SK-N-SH (cell line): ENCODE results near the gene TRAPPC8. TPM values are rescaled to one million over a fixed set of nuclear protein-coding genes. Genes with fewer than 3 reads are reported as not detected.

Experiments used
- CTCF ChIA-PET: fragments of 300-600, 350-600 bp; formaldehyde crosslinking; extraction: SDS; loops from one replicate; lab custom pipeline; 2021; lab: Yijun Ruan, JAX
- POLR2A ChIA-PET: fragments of 350-600 bp; sonication (Branson Sonifier 250); formaldehyde crosslinking; extraction: SDS; loops from one replicate; lab custom pipeline; 2020; ENCODE audit warnings: antibody characterized with exemption, inconsistent platforms; lab: Yijun Ruan, JAX
- DNase-seq: peaks from one replicate; pipeline ENCODE4 v3.0.0; 2012
- H2AFZ ChIP-seq: fragments of 200-600 bp; sonication (generic); 2 replicates; pipeline ENCODE4 v1.8.1; 2016; ENCODE audit warnings: antibody characterized with exemption, mild to moderate bottlenecking, low read depth
- H3F3A ChIP-seq: fragments of 200-600 bp; sonication (generic); replicated peaks from 2 replicates; pipeline ENCODE3; 2016; ENCODE audit warnings: antibody characterized with exemption, mild to moderate bottlenecking; ENCODE audit not compliant: insufficient read depth
- H3K27ac ChIP-seq, 2 experiments: fragments of 200-500 bp in 1 of 2; fragments of 200-600 bp in 1 of 2; sonication (Bioruptor generic) in 1 of 2; sonication (generic), shearing (Covaris generic) in 1 of 2; 2 replicates each; pipeline versions ENCODE4 v1.5.1 to v1.6.1; 2014 to 2016; ENCODE audit warnings: low read depth in 2 of 2, inconsistent platforms in 1 of 2, low read length in 1 of 2, mild to moderate bottlenecking in 1 of 2, mixed read lengths in 1 of 2
- H3K27me3 ChIP-seq: fragments of 200-600 bp; sonication (generic), shearing (Covaris generic); 2 replicates; pipeline ENCODE4 v1.6.1; 2016; ENCODE audit warnings: mixed run types; ENCODE audit not compliant: insufficient read depth
- H3K36me3 ChIP-seq, 2 experiments: fragments of 200-500 bp in 1 of 2; fragments of 200-600 bp in 1 of 2; sonication (Bioruptor generic) in 1 of 2; sonication (generic) in 1 of 2; replicated peaks in 1 of 2; 2 replicates each; pipeline versions ENCODE3 to v1.5.1; 2014 to 2016; ENCODE audit warnings: low read length in 1 of 2, mild to moderate bottlenecking in 1 of 2; ENCODE audit not compliant: insufficient read depth in 2 of 2, control insufficient read depth in 1 of 2
- H3K4me1 ChIP-seq, 2 experiments: fragments of 200-500 bp in 1 of 2; fragments of 200-600 bp in 1 of 2; sonication (Bioruptor generic) in 1 of 2; sonication (generic), shearing (Covaris generic) in 1 of 2; 2 replicates each; pipeline versions ENCODE4 v1.5.1 to v1.6.1; 2014 to 2016; ENCODE audit warnings: low read depth in 1 of 2, low read length in 1 of 2, mixed run types in 1 of 2; ENCODE audit not compliant: insufficient read depth in 2 of 2, control insufficient read depth in 1 of 2
- H3K4me2 ChIP-seq: fragments of 200-600 bp; sonication (generic), shearing (Covaris generic); 2 replicates; pipeline ENCODE4 v1.6.1; 2017; ENCODE audit warnings: mixed run types
- H3K4me3 ChIP-seq, 2 experiments: fragments of 200-500 bp in 1 of 2; fragments of 200-600 bp in 1 of 2; sonication (Bioruptor generic) in 1 of 2; sonication (generic), shearing (Covaris generic) in 1 of 2; 2 replicates each; pipeline versions ENCODE4 v1.5.1 to v1.8.1; 2014 to 2016; ENCODE audit warnings: low read depth in 2 of 2, inconsistent platforms in 1 of 2, low read length in 1 of 2, mild to moderate bottlenecking in 1 of 2, mixed read lengths in 1 of 2, moderate library complexity in 1 of 2
- H3K79me2 ChIP-seq: fragments of 200-600 bp; sonication (generic); 2 replicates; pipeline ENCODE4 v1.8.1; 2017; ENCODE audit warnings: mild to moderate bottlenecking; ENCODE audit not compliant: insufficient read depth
- H3K9ac ChIP-seq: fragments of 200-600 bp; sonication (generic); 2 replicates; pipeline ENCODE4 v1.6.1; 2017; ENCODE audit warnings: mixed run types
- H3K9me2 ChIP-seq: fragments of 200-600 bp; sonication (generic); 2 replicates; pipeline ENCODE4 v1.6.1; 2017; ENCODE audit warnings: mixed run types
- H3K9me3 ChIP-seq: fragments of 200-600 bp; sonication (generic); 2 replicates; pipeline ENCODE4 v1.6.1; 2017; ENCODE audit warnings: mixed run types, mild to moderate bottlenecking, moderate library complexity
- H4K20me1 ChIP-seq: fragments of 200-600 bp; sonication (generic); 2 replicates; pipeline ENCODE4 v1.6.1; 2017; ENCODE audit warnings: mild to moderate bottlenecking, mixed run types; ENCODE audit not compliant: insufficient read depth
- CHD2 ChIP-seq: fragments of 150-350 bp; IDR thresholded peaks from 2 replicates; pipeline ENCODE4 v1.6.1; 2018; ENCODE audit warnings: low read length; ENCODE audit not compliant: partially characterized antibody
- ELF1 ChIP-seq: IDR thresholded peaks from 2 replicates; pipeline ENCODE4 v1.4.0; 2012
- EP300 ChIP-seq, 2 experiments: IDR thresholded peaks; 2 replicates each; pipeline versions ENCODE4 v1.4.0 to v1.6.1; 2012; ENCODE audit warnings: borderline replicate concordance in 1 of 2, low read depth in 1 of 2, low read length in 1 of 2
- EZH2phosphoT487 ChIP-seq: fragments of 200-600 bp; sonication (generic); IDR thresholded peaks from 2 replicates; pipeline ENCODE4 v1.6.1; 2017; ENCODE audit warnings: low read depth, mixed run types, mild to moderate bottlenecking, antibody characterized with exemption, moderate library complexity, borderline replicate concordance
- GATA2 ChIP-seq: sonication (generic); formaldehyde crosslinking; IDR thresholded peaks from 2 replicates; pipeline ENCODE4 v1.5.0; 2020; ENCODE audit warnings: mild to moderate bottlenecking, missing genetic modification reagents
- MAX ChIP-seq: IDR thresholded peaks from 2 replicates; pipeline ENCODE4 v1.4.0; 2012; ENCODE audit warnings: low read depth
- MEF2A ChIP-seq: IDR thresholded peaks from 2 replicates; pipeline ENCODE4 v1.4.0; 2012; ENCODE audit warnings: low read depth, borderline replicate concordance
- MXI1 ChIP-seq: IDR thresholded peaks from 2 replicates; pipeline ENCODE4 v1.6.1; 2012; ENCODE audit warnings: mild to moderate bottlenecking, low read depth, low read length, improper control_type of control experiment
- NFIC ChIP-seq: IDR thresholded peaks from 2 replicates; pipeline ENCODE4 v1.4.0; 2012; ENCODE audit warnings: borderline replicate concordance
- NRF1 ChIP-seq: IDR thresholded peaks from 2 replicates; pipeline ENCODE4 v1.6.1; 2012; ENCODE audit warnings: low read depth, mild to moderate bottlenecking, low read length
- RCOR1 ChIP-seq: fragments of 150-350 bp; IDR thresholded peaks from 2 replicates; pipeline ENCODE4 v1.6.1; 2017; ENCODE audit warnings: antibody characterized with exemption, low read length
- RFX5 ChIP-seq: IDR thresholded peaks from 2 replicates; pipeline ENCODE4 v1.6.1; 2012; ENCODE audit warnings: mild to moderate bottlenecking, improper control_type of control experiment, low read length
- ZBTB33 ChIP-seq: IDR thresholded peaks from 2 replicates; pipeline ENCODE4 v1.4.0; 2012; ENCODE audit warnings: low read depth, borderline replicate concordance
- WGBS: methylation state at CpG from one replicate; pipeline ENCODE4 v1.1.6; 2017; ENCODE audit warnings: low lambda C conversion rate; 5-methylcytosine and 5-hydroxymethylcytosine counted together
- polyA plus RNA-seq, 3 experiments: library from polyadenylated mRNA; depleted of rRNA; stranded (reverse); fragments of >200 nt; gene quantifications; 2 replicates each; pipeline ENCODE4 v1.2.3, GENCODE V29; 2012

The TRAPPC8 gene
- polyA plus RNA-seq, 1 of the 3 experiments (the other 2 are of a cell fraction), result 14.9 TPM

GRCh38 chr18:31980863-31981262 lies 37.9 kb upstream of the TRAPPC8 start:
- POLR2A ChIA-PET, result no interaction called here
- H3F3A ChIP-seq, result no peaks in the 10 kb centered on the region
- no peak overlapping the region for H3K27ac ChIP-seq
- no peak for TF ChIP-seq EZH2phosphoT487
- TF ChIP-seq CHD2, result no peak
- no peak for TF ChIP-seq RCOR1
- no peak for TF ChIP-seq MAX
- no peak for TF ChIP-seq NFIC
- no peak for TF ChIP-seq NRF1
- TF ChIP-seq RFX5, result no peak
- TF ChIP-seq GATA2, result no peak
- no peak for TF ChIP-seq EP300 (IDR thresholded peaks at IDR 0.05; ENCODE audit: borderline replicate concordance in 1 of 2, low read depth in 1 of 2, low read length in 1 of 2)
- TF ChIP-seq, all 33 proteins: peak for 0
- Histone ChIP-seq H3K4me3 (no peak overlapping the region), H3K9ac (no peak overlapping the region), H3K4me2 (no peak overlapping the region), H3K79me2 (no peaks in the 10 kb centered on the region), H3K4me1 (no peaks in the 10 kb centered on the region), H2AFZ (no peak overlapping the region), H3K36me3 (no peaks in the 10 kb centered on the region), H3K9me2 (no peaks in the 10 kb centered on the region), H4K20me1 (no peaks in the 10 kb centered on the region), H3K27me3 (no peaks in the 10 kb centered on the region), H3K9me3 (no peaks in the 10 kb centered on the region)
- CTCF ChIA-PET, result interaction anchor here (1.0 kb wide), 1 partner anchor 258 kb away, joined by 3 read pairs; no protein-coding TSS in a partner anchor
- DNase-seq, result no peak

GRCh38 chr18:31979714-31980113 lies 36.8 kb upstream of the TRAPPC8 start:
- no peaks in the 10 kb centered on the region for H3K9me3 ChIP-seq
- TF ChIP-seq MXI1, result no peak
- TF ChIP-seq ZBTB33, result no peak
- TF ChIP-seq ELF1, result no peak
- no peak for TF ChIP-seq MEF2A
- no peaks in the 10 kb centered on the region for H3K9me2 ChIP-seq
- H3K4me1 ChIP-seq, result no peaks in the 10 kb centered on the region
- H3K4me3 ChIP-seq, result no peak overlapping the region
- 37% methylated on average over 2 of the region's 2 CpGs for WGBS
- H3K9ac ChIP-seq, result no peak overlapping the region
- H3K4me2 ChIP-seq, result no peak overlapping the region
- no peaks in the 10 kb centered on the region for H3K79me2 ChIP-seq
- H3K27ac ChIP-seq, result no peak overlapping the region
- no peaks in the 10 kb centered on the region for H3K36me3 ChIP-seq
- ChIA-PET CTCF (interaction anchor here (1.7 to 3.7 kb wide), 2 partner anchors 258 to 423 kb away, joined by 5 to 28 read pairs; no protein-coding TSS in a partner anchor), POLR2A (no interaction called here)
- no peaks in the 10 kb centered on the region for H3K27me3 ChIP-seq
- no peaks in the 10 kb centered on the region for H3F3A ChIP-seq
- no peak for DNase-seq
- H2AFZ ChIP-seq, result no peak overlapping the region
- no peaks in the 10 kb centered on the region for H4K20me1 ChIP-seq
